Heart left ventricle (tissue), 13 donors: Measurements from ENCODE around the gene PDCD2L.

Source experiments
- CTCF ChIP-seq, 12 donors: fragments of 200-600 bp; sonication (generic) in 4 of 12; IDR thresholded peaks; one replicate each; pipeline versions ENCODE4 v1.5.0 to v1.8.0; 2018 to 2022; ENCODE audit warnings: antibody characterized with exemption in 12 of 12, mild to moderate bottlenecking in 5 of 12
- POLR2A ChIP-seq, 2 donors: fragments of 450-650 bp; IDR thresholded peaks; one replicate each; pipeline ENCODE4 v1.6.1; 2017; ENCODE audit warnings: antibody characterized with exemption in 2 of 2, mild to moderate bottlenecking in 2 of 2, moderate library complexity in 2 of 2
- donor health status: ischemic (EF 13 %, LVEDD 7.1; RV severe dilation, severe dysfunction).
- donor health status: DM: no; HTN: yes; CAD: no.
- donor health status: DM: no; HTN: no; CAD: no.
- donor health status: ischemic (EF 25% LVEDD 6.9; RV normal size, moderate dysfunction).
- donor health status: ischemic (EF 25% LVEDD 5.7; RV mildly dilated, moderate dysfunction).
- donor health status: ischemic (EF 35%, LVEDD 5.7; RV mildly dilated, moderate dysfunction).
- donor health status: nonischemic (EF 11% LVEDD 7.7; RV severe dilation, severe dysfunction).
- donor health status: DM: yes; HTN: yes; CAD: no.
- donor health status: PGD.
- donor health status: ischemic (EF 29% LVEDD 5.4; RV normal size, mild dysfunction).
- donor health status: nonischemic (EF 23%, LVEDD 6.1; RV moderate dilation, normal function).

GRCh38 chr19:34468409-34468808, 64.2 kb downstream of the PDCD2L start:
- TF ChIP-seq CTCF (IDR thresholded peaks at IDR 0.05), result no peak
- TF ChIP-seq POLR2A (IDR thresholded peaks at IDR 0.05), result no peak
